Measurements from ENCODE around the gene TULP4.

GRCh38 chr6:158457616-158458278 lies 145.5 kb downstream of the TULP4 start:
- TF ChIP-seq CTCF (conservative IDR thresholded peaks at IDR 0.05; ENCODE audit: low read depth, low read length) = no peak
- no peak for TF ChIP-seq EZH2 (IDR thresholded peaks at IDR 0.05; ENCODE audit: low read length, unreplicated experiment)

Measured in PC-3 (cell line).